VCaP (cell line): ENCODE data around the gene HLA-DQA2.

Experiments
- H3K27ac ChIP-seq: fragments of 450-650 bp; 2 replicates; pipeline ENCODE4 v1.5.1; 2017
- TF ChIP-seq, protein P1 (sequence below): fragments of 450-650 bp; conservative IDR thresholded peaks from 2 replicates; pipeline ENCODE4 v1.5.1; 2017; ENCODE audit warnings: mild to moderate bottlenecking, moderate library complexity

Gene HLA-DQA2

DNA sequence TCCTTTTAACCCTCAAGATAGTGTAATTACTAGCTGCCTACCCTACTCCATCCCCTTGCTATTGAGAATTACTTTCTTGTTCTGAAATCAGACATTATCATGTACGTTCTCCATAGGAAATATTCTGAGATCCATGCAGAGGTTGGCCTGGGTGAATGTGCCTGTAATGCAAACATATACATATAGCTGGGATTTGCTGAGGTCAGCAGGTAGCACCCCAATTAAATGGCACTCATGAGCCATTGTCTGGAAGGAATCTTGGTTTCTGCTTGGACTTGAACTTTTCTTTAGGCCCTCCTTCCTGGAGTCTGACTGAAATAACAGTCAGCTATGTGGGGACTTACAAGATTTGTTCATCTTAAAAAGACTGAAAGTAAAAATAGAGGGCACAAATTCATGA lies 18.5 kb downstream of the HLA-DQA2 start:
- TF ChIP-seq, protein P1, sequence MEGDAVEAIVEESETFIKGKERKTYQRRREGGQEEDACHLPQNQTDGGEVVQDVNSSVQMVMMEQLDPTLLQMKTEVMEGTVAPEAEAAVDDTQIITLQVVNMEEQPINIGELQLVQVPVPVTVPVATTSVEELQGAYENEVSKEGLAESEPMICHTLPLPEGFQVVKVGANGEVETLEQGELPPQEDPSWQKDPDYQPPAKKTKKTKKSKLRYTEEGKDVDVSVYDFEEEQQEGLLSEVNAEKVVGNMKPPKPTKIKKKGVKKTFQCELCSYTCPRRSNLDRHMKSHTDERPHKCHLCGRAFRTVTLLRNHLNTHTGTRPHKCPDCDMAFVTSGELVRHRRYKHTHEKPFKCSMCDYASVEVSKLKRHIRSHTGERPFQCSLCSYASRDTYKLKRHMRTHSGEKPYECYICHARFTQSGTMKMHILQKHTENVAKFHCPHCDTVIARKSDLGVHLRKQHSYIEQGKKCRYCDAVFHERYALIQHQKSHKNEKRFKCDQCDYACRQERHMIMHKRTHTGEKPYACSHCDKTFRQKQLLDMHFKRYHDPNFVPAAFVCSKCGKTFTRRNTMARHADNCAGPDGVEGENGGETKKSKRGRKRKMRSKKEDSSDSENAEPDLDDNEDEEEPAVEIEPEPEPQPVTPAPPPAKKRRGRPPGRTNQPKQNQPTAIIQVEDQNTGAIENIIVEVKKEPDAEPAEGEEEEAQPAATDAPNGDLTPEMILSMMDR, result no peak
- H3K27ac ChIP-seq, result no peak overlapping the region

DNA sequence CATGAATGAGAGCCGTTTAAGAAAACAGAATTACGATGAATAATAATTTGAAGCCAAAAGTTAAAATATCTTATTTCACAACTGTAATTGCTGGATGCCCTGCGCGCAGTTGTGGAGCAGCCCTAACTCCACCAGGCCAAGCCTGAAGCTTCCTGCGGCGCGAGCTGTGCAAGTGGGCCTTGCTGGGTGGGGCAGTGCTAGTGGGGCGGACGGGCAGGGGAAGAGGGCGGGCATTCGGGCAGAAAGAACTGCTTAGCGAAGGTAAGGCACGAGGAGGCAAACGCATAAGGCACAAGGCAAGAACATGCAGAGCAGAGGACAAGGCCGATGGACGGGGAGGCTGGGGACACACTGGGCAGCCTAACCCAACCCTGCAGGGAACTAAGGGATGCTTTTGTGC lies 19.9 kb downstream of the HLA-DQA2 start:
- H3K27ac ChIP-seq, result no peak overlapping the region
- TF ChIP-seq, protein P1, result no peak

DNA sequence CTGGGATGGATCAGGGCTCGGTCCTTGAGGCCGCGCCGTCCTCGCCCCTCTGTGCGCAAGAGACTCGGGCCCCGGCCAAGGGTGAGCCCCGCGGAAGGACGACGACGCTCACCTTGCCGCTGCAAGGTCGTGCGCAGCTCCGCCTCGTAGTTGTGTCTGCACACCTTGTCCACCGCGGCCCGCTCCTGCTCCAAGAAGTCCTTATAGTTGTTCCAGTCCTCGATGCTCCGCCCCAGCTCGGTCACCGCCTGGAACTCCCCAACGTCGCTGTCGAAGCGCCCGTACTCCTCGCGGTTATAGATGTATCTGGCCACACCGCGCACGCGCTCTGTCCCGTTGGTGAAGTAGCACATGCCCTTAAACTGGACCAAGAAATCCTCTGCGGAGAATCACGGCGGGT lies 20.4 kb downstream of the HLA-DQA2 start:
- no peak overlapping the region for H3K27ac ChIP-seq
- TF ChIP-seq, protein P1, result no peak

DNA sequence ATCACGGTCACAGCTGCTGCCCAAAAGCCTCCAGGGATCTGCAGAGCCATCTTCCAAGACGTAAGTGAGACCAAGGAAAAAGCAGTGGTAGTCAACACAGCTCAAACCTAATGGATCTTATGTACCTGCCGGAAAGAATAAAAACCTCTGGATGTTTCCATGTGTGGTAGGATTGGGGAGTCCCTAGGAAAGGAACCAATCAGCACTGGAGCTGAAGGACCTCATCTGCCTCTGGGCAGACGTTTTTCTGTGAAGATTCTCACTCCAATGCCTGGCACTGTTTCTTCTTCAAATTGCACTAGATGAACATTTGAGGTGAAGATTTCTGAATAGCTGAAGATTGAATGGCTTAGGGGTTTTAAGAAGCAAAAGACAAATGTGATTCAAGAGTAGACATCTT lies 22.2 kb downstream of the HLA-DQA2 start, which contains the start of gene HLA-DQB2:
TSS of gene HLA-DQB2 (minus strand) at position 112 of the 400 bp plus-strand sequence. CDS start at position 50, 62 bp downstream.
- no peak within 1 kb of the TSS for H3K27ac ChIP-seq
- TF ChIP-seq, protein P1, result no peak

DNA sequence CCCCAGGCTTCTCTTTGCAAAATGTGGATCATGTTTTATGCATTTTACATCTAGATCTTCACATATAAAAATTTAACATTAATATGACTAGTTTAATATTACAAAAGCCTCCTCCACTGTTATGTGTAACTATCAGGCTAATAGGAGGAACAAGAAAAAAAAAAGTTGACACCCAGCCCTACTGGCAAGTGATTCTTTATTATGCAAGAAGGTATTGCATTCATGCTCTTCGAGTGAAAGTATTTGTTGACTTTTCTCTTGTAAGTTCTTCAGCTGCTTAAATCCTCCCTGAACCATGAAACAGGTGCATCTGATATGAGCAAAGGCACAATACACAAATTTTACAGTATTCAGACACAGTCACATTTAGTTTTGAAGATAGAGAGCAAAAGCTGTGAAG lies 22.9 kb downstream of the HLA-DQA2 start:
- TF ChIP-seq, protein P1, result no peak
- no peak overlapping the region for H3K27ac ChIP-seq

DNA sequence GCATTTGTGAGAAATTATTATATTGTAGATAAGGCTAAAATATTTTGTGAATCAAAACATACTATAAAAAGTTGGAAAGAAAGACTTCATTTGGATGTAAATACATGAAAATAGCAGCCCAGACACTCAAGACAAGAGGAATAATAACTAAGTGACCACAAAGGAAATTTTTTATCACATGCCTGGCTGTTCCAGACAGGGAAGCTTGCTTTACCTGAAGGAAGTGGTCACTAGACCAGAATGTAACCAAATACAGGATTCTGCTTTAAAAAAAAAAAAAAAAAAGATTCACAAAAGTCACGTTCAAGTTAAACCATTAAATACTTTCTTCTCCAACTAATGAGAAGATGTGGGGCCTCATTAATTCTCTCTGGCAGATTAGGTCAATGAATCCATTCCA lies 31.5 kb downstream of the HLA-DQA2 start:
- TF ChIP-seq, protein P1, result no peak
- H3K27ac ChIP-seq, result no peak overlapping the region

DNA sequence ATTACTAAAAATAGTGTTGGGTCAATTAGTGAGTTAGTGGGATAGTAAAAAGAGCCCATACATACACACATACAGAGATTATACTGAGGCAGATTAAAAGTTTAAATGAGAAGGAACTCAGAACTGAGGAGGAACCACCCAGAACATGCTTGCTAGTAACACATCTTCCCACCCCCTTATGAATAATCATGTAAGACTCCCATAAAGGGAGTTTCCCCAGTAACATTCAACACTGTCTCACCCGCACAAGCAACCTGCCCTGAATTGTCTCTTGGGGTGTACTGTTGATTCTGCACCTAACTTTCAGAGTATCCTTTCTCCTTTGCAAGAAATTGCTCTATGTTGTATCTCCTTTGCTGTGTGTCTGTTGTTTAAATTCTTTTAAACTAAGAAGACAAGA lies 33.2 kb downstream of the HLA-DQA2 start:
- TF ChIP-seq, protein P1, result no peak
- H3K27ac ChIP-seq, result no peak overlapping the region
